GM11168 (cell line): Measurements from ENCODE around the gene HTT-AS.
"Not testable (repeated sequence)": the region's sequence is repeated elsewhere in the genome, so short reads cannot be mapped to it uniquely, and the experiment has no call there.

ENCODE experiments used
- in situ Hi-C: fragments of 300-500 bp; cut with MboI; formaldehyde crosslinking; loops from one replicate; pipeline ENCODE4 v1.12.0; 2022; ENCODE audit warnings: low sequenced_read_pairs; ENCODE audit not compliant: unreplicated experiment

Gene HTT-AS

GRCh38 chr4:3059943-3060342, 14.4 kb downstream of the HTT-AS start:
- in situ Hi-C loops = no loop called here

- in situ Hi-C loops = no loop called here
Measured at GRCh38 chr4:3054169-3054759, 20.1 kb downstream of the HTT-AS start.

GRCh38 chr4:3051141-3051897, 23.0 kb downstream of the HTT-AS start:
- in situ Hi-C loops = not testable (repeated sequence)

- in situ Hi-C loops = no loop called here
Measured at GRCh38 chr4:3047464-3048286, 26.7 kb downstream of the HTT-AS start.

GRCh38 chr4:3046623-3047022, 27.7 kb downstream of the HTT-AS start:
- in situ Hi-C loops = no loop called here

GRCh38 chr4:3046162-3046561, 28.2 kb downstream of the HTT-AS start:
- in situ Hi-C loops = no loop called here

- in situ Hi-C loops = no loop called here
Measured at GRCh38 chr4:3044870-3045819, 29.2 kb downstream of the HTT-AS start.

- in situ Hi-C loops = no loop called here
Measured at GRCh38 chr4:3043282-3044020, 30.9 kb downstream of the HTT-AS start.

- in situ Hi-C loops = no loop called here
Measured at GRCh38 chr4:3042226-3042625, 32.1 kb downstream of the HTT-AS start.

- in situ Hi-C loops = no loop called here
Measured at GRCh38 chr4:3041192-3042142, 32.9 kb downstream of the HTT-AS start.

GRCh38 chr4:3040452-3041191, 33.7 kb downstream of the HTT-AS start:
- in situ Hi-C loops = no loop called here

GRCh38 chr4:3039706-3040366, 34.5 kb downstream of the HTT-AS start:
- in situ Hi-C loops = no loop called here

GRCh38 chr4:3037957-3038461, 36.3 kb downstream of the HTT-AS start:
- in situ Hi-C loops = no loop called here

GRCh38 chr4:3036131-3036952, 38.0 kb downstream of the HTT-AS start:
- in situ Hi-C loops = no loop called here

GRCh38 chr4:3035674-3036073, 38.7 kb downstream of the HTT-AS start:
- in situ Hi-C loops = no loop called here

- in situ Hi-C loops = no loop called here
Measured at GRCh38 chr4:3035249-3035648, 39.1 kb downstream of the HTT-AS start.
